Progenitor cell of endocrine pancreas (in vitro differentiated cells): Measurements from ENCODE around the gene PLB1. TPM values are rescaled to one million over a fixed set of nuclear protein-coding genes. Genes with fewer than 3 reads are reported as not detected.

Experiments
- DNase-seq: peaks from one replicate; pipeline ENCODE4 v3.0.0; 2021; ENCODE audit warnings: low spot score; ENCODE audit not compliant: unreplicated experiment
- H3K27ac Mint-ChIP-seq: 2 replicates; pipeline ENCODE4 v1.8.0; 2021; ENCODE audit warnings: mild to moderate bottlenecking, moderate library complexity, mixed read lengths
- H3K27me3 Mint-ChIP-seq: 2 replicates; pipeline ENCODE4 v1.8.0; 2021; ENCODE audit warnings: mixed read lengths
- H3K36me3 Mint-ChIP-seq: 2 replicates; pipeline ENCODE4 v1.8.0; 2022; ENCODE audit warnings: mixed read lengths; ENCODE audit not compliant: insufficient read depth
- H3K4me1 Mint-ChIP-seq: 2 replicates; pipeline ENCODE4 v1.8.0; 2021; ENCODE audit warnings: low read depth, mixed read lengths
- H3K4me3 Mint-ChIP-seq: 2 replicates; pipeline ENCODE4 v1.8.0; 2021; ENCODE audit warnings: low read depth, mild to moderate bottlenecking, moderate library complexity, mixed read lengths
- H3K9me3 Mint-ChIP-seq: 2 replicates; pipeline ENCODE4 v1.8.0; 2021; ENCODE audit warnings: low read depth, mixed read lengths
- total RNA-seq: library from RNA; stranded (reverse); gene quantifications from 2 replicates; pipeline ENCODE4 v1.2.1, GENCODE V29; 2021
- TF ChIP-seq, protein P1 (sequence below): fragments of 200-600 bp; sonication (generic); IDR thresholded peaks from one replicate; pipeline ENCODE4 v1.5.0; 2021; ENCODE audit warnings: antibody characterized with exemption, mild to moderate bottlenecking; ENCODE audit not compliant: unreplicated experiment

Gene PLB1
- total RNA-seq, 1 donor from 2014 or later, result 0.65 TPM

DNA sequence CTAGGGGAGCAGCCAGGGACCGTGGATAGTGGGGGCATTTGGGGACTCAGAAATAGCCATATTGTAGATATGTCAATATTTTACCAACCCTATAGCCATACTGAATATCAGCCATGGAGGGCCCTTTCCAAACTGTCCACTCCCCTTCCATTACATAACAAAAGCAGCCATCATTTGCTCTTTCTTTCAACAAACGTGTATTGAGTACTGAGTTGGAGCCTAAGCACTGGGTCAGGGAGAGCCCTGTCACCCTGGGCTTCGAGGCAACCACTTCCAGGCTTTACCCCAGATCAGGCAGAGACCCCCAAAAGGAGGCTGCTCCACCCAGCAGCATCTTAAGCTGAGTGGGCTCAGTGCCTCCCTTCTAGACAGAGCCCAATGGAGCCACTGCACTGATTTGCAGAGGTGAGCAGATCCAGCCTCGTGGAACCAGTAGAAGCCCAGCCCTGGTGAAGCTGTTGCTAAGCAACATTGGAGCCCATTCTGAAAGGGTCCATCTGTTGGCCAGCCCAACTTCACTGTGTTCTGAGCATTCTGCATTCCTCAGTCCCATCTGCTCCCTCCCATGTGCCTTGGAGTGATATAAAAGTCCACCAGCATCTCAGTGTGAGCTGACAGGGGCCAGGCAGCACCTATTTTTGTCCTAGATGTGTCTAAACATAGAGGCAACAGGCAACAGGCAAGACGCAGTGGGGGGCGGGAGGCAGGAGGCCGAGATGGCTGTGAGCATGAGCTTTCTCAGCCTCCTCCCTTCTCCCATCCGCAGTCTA, 112.1 kb downstream of the PLB1 start:
- H3K36me3 Mint-ChIP-seq, result no peaks in the 10 kb centered on the region
- no peak overlapping the region for H3K27ac Mint-ChIP-seq
- no peak overlapping the region for H3K4me3 Mint-ChIP-seq
- DNase-seq, result no peak
- peaks cover 13% of the 10 kb centered on the region for H3K27me3 Mint-ChIP-seq
- H3K9me3 Mint-ChIP-seq, result no peaks in the 10 kb centered on the region
- H3K4me1 Mint-ChIP-seq, result no peaks in the 10 kb centered on the region
- TF ChIP-seq, protein P1, sequence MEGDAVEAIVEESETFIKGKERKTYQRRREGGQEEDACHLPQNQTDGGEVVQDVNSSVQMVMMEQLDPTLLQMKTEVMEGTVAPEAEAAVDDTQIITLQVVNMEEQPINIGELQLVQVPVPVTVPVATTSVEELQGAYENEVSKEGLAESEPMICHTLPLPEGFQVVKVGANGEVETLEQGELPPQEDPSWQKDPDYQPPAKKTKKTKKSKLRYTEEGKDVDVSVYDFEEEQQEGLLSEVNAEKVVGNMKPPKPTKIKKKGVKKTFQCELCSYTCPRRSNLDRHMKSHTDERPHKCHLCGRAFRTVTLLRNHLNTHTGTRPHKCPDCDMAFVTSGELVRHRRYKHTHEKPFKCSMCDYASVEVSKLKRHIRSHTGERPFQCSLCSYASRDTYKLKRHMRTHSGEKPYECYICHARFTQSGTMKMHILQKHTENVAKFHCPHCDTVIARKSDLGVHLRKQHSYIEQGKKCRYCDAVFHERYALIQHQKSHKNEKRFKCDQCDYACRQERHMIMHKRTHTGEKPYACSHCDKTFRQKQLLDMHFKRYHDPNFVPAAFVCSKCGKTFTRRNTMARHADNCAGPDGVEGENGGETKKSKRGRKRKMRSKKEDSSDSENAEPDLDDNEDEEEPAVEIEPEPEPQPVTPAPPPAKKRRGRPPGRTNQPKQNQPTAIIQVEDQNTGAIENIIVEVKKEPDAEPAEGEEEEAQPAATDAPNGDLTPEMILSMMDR, result no peak

DNA sequence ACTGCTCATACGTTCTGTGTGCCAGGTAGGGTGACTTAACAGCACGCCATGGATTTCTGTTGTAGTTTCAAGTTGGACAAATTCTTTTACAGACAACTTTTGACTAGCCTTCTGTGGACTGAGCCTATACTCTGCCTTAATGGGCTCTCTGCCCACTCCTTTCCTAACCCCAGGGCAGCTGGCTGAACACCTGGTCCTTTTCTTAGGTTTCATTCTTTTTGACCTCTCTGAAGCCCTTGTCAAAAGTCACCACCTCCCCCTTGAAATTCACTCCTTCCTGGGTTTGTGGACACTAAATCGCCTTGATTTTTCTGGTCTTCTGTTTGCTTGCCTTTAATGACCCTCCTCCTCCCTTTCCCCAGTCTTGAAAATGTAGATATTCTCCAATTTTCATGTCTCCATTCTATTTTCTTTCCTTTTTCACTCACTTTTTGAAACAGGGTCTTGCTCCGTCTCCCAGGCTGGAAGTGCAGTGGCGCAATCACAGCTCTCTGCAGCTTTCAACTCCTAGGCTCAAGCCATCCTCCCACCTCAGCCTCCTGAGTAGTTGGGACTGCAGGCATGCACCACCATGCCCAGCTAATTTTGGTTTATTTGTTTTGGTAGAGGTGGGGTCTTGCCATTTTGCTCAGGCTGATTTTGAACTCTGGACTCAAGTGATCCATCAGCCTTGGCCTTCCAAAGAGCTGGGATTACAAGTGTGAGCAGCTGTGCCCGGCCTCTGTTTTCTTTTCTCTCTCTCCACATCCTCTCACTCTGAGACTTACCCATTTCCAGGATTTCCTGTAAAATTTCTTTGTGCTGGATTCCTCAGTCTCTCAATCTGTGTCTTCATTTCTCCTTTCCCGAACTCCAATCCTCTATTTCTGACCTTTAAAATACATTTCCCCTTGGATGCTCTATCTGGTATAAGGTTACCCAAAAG, 112.9 kb downstream of the PLB1 start:
- H3K27ac Mint-ChIP-seq, result no peak overlapping the region
- H3K36me3 Mint-ChIP-seq, result no peaks in the 10 kb centered on the region
- no peak for DNase-seq

DNA sequence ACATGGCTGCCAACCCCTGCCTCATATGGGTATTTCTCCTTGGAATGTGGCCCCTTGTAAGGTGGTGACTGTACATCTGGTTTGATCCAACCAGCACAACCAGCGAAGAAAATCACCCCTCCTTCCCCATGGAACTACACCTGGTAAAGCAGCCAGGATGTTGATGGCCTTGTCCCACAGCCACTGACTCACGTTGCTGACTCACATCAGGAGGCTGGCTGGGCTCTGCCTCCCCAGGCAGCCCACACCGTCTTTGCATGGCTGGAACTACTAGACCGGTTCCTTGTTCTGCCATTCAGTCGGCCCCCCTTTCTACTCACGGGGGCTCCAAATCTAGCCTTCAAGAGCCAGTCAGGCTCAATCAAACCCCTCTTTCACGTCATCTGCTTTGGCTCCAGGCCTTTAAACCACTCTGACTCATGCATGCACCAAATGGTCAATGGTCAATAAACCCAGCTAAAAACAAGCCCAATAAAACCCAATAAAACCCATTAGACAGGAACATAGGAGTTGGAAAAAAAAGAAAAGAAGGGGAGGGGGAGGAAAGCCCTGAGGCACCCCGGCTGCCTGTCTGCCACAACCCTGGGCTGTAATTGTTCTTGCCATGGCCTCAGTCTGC, 114.8 kb downstream of the PLB1 start:
- Mint-ChIP-seq H3K27ac (no peak overlapping the region), H3K9me3 (no peaks in the 10 kb centered on the region), H3K27me3 (peaks cover 10% of the 10 kb centered on the region), H3K36me3 (no peaks in the 10 kb centered on the region), H3K4me1 (no peaks in the 10 kb centered on the region), H3K4me3 (no peak overlapping the region)
- TF ChIP-seq, protein P1, result no peak
- DNase-seq, result no peak

More for the DNA sequence above, 112.9 kb downstream of the PLB1 start:
- TF ChIP-seq, protein P1, result no peak
- Mint-ChIP-seq H3K4me1 (no peaks in the 10 kb centered on the region), H3K4me3 (no peak overlapping the region), H3K9me3 (no peaks in the 10 kb centered on the region), H3K27me3 (peaks cover 13% of the 10 kb centered on the region)

DNA sequence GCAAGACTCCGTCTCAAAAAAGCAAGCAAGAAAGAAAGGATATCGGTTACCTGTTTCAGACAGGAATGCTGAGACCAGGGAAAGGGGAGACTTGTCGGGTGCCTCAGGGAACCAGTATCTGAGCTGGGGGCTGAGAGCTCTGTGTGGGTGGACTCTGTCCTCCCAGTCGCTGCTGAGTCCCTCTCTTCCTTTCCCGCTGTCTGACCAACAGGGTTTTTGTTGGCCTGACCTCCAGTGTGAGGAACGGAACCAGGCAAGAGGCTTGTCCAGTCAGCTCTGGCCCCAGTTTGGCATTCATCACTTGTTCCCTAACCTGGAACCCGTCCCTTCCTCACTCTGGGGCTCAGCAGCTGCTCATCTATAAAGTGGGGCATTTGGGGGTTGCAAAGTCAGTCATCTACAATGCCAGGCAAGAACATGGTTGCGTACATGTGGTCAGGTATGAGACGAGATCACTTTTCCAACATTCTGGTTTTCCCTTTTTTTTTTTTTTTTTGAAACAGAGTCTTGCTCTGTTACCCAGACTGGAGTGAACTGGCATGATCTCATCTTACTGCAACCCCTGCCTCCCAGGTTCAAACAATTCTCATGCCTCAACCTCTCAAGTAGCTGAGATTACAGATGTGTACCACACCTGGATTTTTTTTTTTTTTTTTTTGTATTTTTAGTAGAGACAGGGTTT, 116.4 kb downstream of the PLB1 start:
- Mint-ChIP-seq H3K4me1 (no peaks in the 10 kb centered on the region), H3K27me3 (peaks cover 8% of the 10 kb centered on the region), H3K9me3 (no peaks in the 10 kb centered on the region), H3K36me3 (no peaks in the 10 kb centered on the region), H3K27ac (no peak overlapping the region), H3K4me3 (no peak overlapping the region)
- TF ChIP-seq, protein P1, result no peak
- DNase-seq, result no peak
